NCI-H1105 treated with DMSO at 0.1 percent for 48 hours (cell line): ENCODE results near the gene NRL.

Source experiments
- DNase-seq: peaks from one replicate; lab custom pipeline; 2025; lab: John Stamatoyannopoulos, UW

Gene NRL

GRCh38 chr14:24098927-24099813, 15.6 kb downstream of the NRL start:
- no peak for DNase-seq

GRCh38 chr14:24098229-24098926, 16.4 kb downstream of the NRL start:
- DNase-seq, result no peak

GRCh38 chr14:24096545-24097181, 18.1 kb downstream of the NRL start:
- no peak for DNase-seq

- DNase-seq, result peak; percentile 4
Observed at GRCh38 chr14:24095271-24096068, 19.3 kb downstream of the NRL start.

GRCh38 chr14:24094841-24095270, 19.9 kb downstream of the NRL start:
- DNase-seq, result no peak

- DNase-seq, result peak; percentile 91
Observed at GRCh38 chr14:24093901-24094840, 20.6 kb downstream of the NRL start, which contains the start of gene PCK2. Gene PCK2 (plus strand): TSS chr14:24094311. CDS start chr14:24094406, 95 bp downstream.

GRCh38 chr14:24093207-24093900, 21.4 kb downstream of the NRL start:
- DNase-seq, result no peak

GRCh38 chr14:24092505-24093206, 22.1 kb downstream of the NRL start:
- DNase-seq, result no peak

- DNase-seq, result no peak
Observed at GRCh38 chr14:24092110-24092504, 22.6 kb downstream of the NRL start.

GRCh38 chr14:24089890-24090289, 24.9 kb downstream of the NRL start:
- DNase-seq, result no peak

- DNase-seq, result no peak
Observed at GRCh38 chr14:24088095-24088494, 26.7 kb downstream of the NRL start.

GRCh38 chr14:24087004-24087403, 27.7 kb downstream of the NRL start:
- DNase-seq, result no peak

- no peak for DNase-seq
Observed at GRCh38 chr14:24086193-24086955, 28.4 kb downstream of the NRL start.

GRCh38 chr14:24085215-24085614, 29.5 kb downstream of the NRL start:
- no peak for DNase-seq

- no peak for DNase-seq
Observed at GRCh38 chr14:24084440-24084839, 30.3 kb downstream of the NRL start.

GRCh38 chr14:24083462-24083861, 31.3 kb downstream of the NRL start:
- DNase-seq, result no peak

GRCh38 chr14:24082411-24083080, 32.2 kb downstream of the NRL start:
- DNase-seq, result no peak

- DNase-seq, result no peak
Observed at GRCh38 chr14:24081739-24082211, 33.0 kb downstream of the NRL start.
